ENCODE data around the gene SLC13A1.

DNA sequence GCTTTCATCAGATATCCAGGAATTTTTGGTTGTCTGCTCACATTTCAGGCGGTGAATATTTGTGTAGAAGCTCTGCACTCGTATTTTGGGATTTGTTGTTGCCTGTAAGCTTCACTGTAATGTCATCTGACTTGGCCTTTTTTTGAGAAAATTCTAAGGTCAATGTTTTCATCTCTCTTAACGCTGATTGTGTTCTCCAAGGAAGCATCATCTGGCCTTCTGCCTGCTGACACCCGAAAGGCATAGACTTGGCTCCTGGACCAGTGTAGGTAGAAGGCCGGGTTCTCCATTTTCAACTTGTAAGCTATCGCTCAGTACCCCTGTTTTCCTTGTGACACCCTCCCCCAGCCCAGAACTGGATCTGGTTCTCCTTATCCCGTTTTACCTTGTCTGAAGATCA, 44.2 kb downstream of the SLC13A1 start:
- no peak for TF ChIP-seq CTCF (IDR thresholded peaks at IDR 0.05; ENCODE audit: low read length)
- TF ChIP-seq EZH2phosphoT487 (IDR thresholded peaks at IDR 0.05; ENCODE audit: low read length) = no peak
- TF ChIP-seq EZH2 (optimal IDR thresholded peaks at IDR 0.05; ENCODE audit: low read depth, low read length) = no peak

Measured in MM.1S (cell line).